HepG2 (cell line): ENCODE data around the gene ACTL8. TPM values are rescaled to one million over a fixed set of nuclear protein-coding genes. Genes with fewer than 3 reads are reported as not detected.

Experiments used
- ATAC-seq: fragments of 200-7000 bp; cut with Tn5 transposase; 3 replicates; pipeline ENCODE4 v1.9.1; 2020; ENCODE audit warnings: mild to moderate bottlenecking, moderate library complexity
- BruUV-seq: library from RNA; stranded (reverse); fragments of 400-500 nt; replicated peaks from 2 replicates; lab custom pipeline; 2021; lab: Mats Ljungman, UMichigan
- CTCF ChIA-PET: fragments of 300-600 bp; formaldehyde crosslinking; extraction: SDS; loops from one replicate; lab custom pipeline; 2021; ENCODE audit warnings: low total read pairs, inconsistent platforms, low intra/inter-chr PET ratio; lab: Yijun Ruan, JAX
- POLR2A ChIA-PET: fragments of 350-600 bp; sonication (Branson Sonifier 250); formaldehyde crosslinking; loops from one replicate; lab custom pipeline; 2020; ENCODE audit warnings: antibody characterized with exemption, inconsistent platforms; lab: Yijun Ruan, JAX
- DNase-seq: peaks from one replicate; pipeline ENCODE4 v3.0.0-alpha.2; 2015; ENCODE audit warnings: low spot score
- FAIRE-seq: peaks from 3 replicates; lab custom pipeline; 2011; peaks lifted over from hg19 to GRCh38; lab: Jason Lieb, UNC
- H2AFZ ChIP-seq: one replicate; pipeline ENCODE4 v1.6.1; 2011; ENCODE audit warnings: low read length, inconsistent platforms
- H3K27ac ChIP-seq: fragments of 300-600 bp; 3 replicates; pipeline ENCODE4 v1.8.0; 2011; ENCODE audit warnings: mixed run types, mild to moderate bottlenecking, mixed read lengths, low read length, inconsistent platforms; ENCODE audit not compliant: insufficient read depth; ENCODE audit errors: extremely low read length
- H3K27me3 ChIP-seq, 2 experiments: fragments of 200-600 bp in 1 of 2; 2 replicates in 1 of 2; 3 replicates in 1 of 2; pipeline versions ENCODE4 v1.6.0 to v1.8.0; 2011; ENCODE audit warnings: low read length in 2 of 2, mild to moderate bottlenecking in 2 of 2, moderate library complexity in 2 of 2, inconsistent platforms in 1 of 2; ENCODE audit not compliant: insufficient read depth in 2 of 2, control insufficient read depth in 1 of 2
- H3K36me3 ChIP-seq, 2 experiments: fragments of 200-600 bp in 1 of 2; replicated peaks in 1 of 2; 2 replicates in 1 of 2; 3 replicates in 1 of 2; pipeline versions ENCODE4 v1.5.1 to v1.8.0; 2011; ENCODE audit warnings: low read length in 2 of 2, inconsistent platforms in 1 of 2; ENCODE audit not compliant: insufficient read depth in 2 of 2, control insufficient read depth in 1 of 2
- H3K4me1 ChIP-seq: 2 replicates; pipeline ENCODE4 v1.5.1; 2012; ENCODE audit warnings: low read length, inconsistent platforms; ENCODE audit not compliant: insufficient read depth
- H3K4me2 ChIP-seq: 2 replicates; pipeline ENCODE4 v1.6.0; 2011; ENCODE audit warnings: low read depth, low read length, inconsistent platforms
- H3K4me3 ChIP-seq, 3 experiments: fragments of 200-600 bp in 1 of 3; sonication (generic), shearing (Covaris generic) in 1 of 3; replicated peaks in 1 of 3; 2 replicates each; pipeline ENCODE4 v1.5.1; 2011 to 2016; ENCODE audit warnings: low read length in 3 of 3, inconsistent platforms in 2 of 3, low read depth in 2 of 3, mild to moderate bottlenecking in 2 of 3, control low read depth in 1 of 3, mixed read lengths in 1 of 3; ENCODE audit not compliant: insufficient read depth in 1 of 3
- H3K79me2 ChIP-seq: one replicate; pipeline ENCODE4 v1.6.1; 2011; ENCODE audit warnings: low read length, inconsistent platforms; ENCODE audit not compliant: insufficient read depth
- H3K9ac ChIP-seq: 2 replicates; pipeline ENCODE4 v1.6.0; 2011; ENCODE audit warnings: mild to moderate bottlenecking, low read depth, low read length, inconsistent platforms; ENCODE audit not compliant: insufficient read depth
- H3K9me3 ChIP-seq: 2 replicates; pipeline ENCODE4 v1.5.1; 2012; ENCODE audit warnings: mild to moderate bottlenecking, low read length
- H4K20me1 ChIP-seq: 2 replicates; pipeline ENCODE4 v1.6.0; 2011; ENCODE audit warnings: inconsistent platforms, mild to moderate bottlenecking, low read length, moderate library complexity; ENCODE audit not compliant: insufficient read depth
- CC2D1A ChIP-seq: sonication (generic); formaldehyde crosslinking; IDR thresholded peaks from 2 replicates; pipeline ENCODE4 v1.8.1; 2023; ENCODE audit warnings: mild to moderate bottlenecking, missing genetic modification reagents
- CHCHD3 ChIP-seq: sonication (generic); formaldehyde crosslinking; IDR thresholded peaks from 2 replicates; pipeline ENCODE4 v1.8.0; 2022; ENCODE audit warnings: mild to moderate bottlenecking, missing genetic modification reagents, moderate library complexity
- NFKBIZ ChIP-seq: IDR thresholded peaks from 2 replicates; pipeline ENCODE4 v1.6.1; 2018; ENCODE audit warnings: missing genetic modification reagents, missing compliant biosample characterization
- PRPF4 ChIP-seq: fragments of 200-400 bp; formaldehyde crosslinking; IDR thresholded peaks from 2 replicates; pipeline ENCODE4 v1.6.1; 2016; ENCODE audit warnings: low read length, low read depth; ENCODE audit not compliant: poor library complexity, severe bottlenecking
- SCMH1 ChIP-seq: sonication (generic); formaldehyde crosslinking; IDR thresholded peaks from 2 replicates; pipeline ENCODE4 v1.9.0; 2021; ENCODE audit warnings: missing genetic modification reagents, mild to moderate bottlenecking, borderline replicate concordance
- SRY ChIP-seq: sonication (generic); formaldehyde crosslinking; IDR thresholded peaks from 2 replicates; pipeline ENCODE4 v1.8.0; 2022; ENCODE audit warnings: mild to moderate bottlenecking, missing genetic modification reagents
- SUZ12 ChIP-seq: fragments of 150-350 bp; IDR thresholded peaks from 2 replicates; pipeline ENCODE4 v1.6.1; 2014; ENCODE audit warnings: low read depth, low read length
- TFDP1 ChIP-seq: IDR thresholded peaks from 2 replicates; pipeline ENCODE4 v1.6.1; 2016; ENCODE audit warnings: missing compliant biosample characterization, missing genetic modification reagents, borderline replicate concordance
- ZNF687 ChIP-seq: sonication (generic); formaldehyde crosslinking; IDR thresholded peaks from 2 replicates; pipeline ENCODE4 v1.5.1; 2020; ENCODE audit warnings: mild to moderate bottlenecking, missing genetic modification reagents, moderate library complexity
- ZXDC ChIP-seq: sonication (generic); formaldehyde crosslinking; IDR thresholded peaks from 2 replicates; pipeline ENCODE4 v1.5.0; 2020; ENCODE audit warnings: mild to moderate bottlenecking, missing genetic modification reagents
- WGBS: methylation state at CpG from one replicate; pipeline ENCODE4 v1.1.6; 2017; ENCODE audit warnings: low lambda C conversion rate; 5-methylcytosine and 5-hydroxymethylcytosine counted together
- in situ Hi-C: cut with HindIII; loops from 2 replicates; pipeline ENCODE4 v1.10.0; 2017; ENCODE audit warnings: low pct_unique_long_range_greater_than_20kb; ENCODE audit not compliant: extremely low pct_ligation_motif_present
- intact Hi-C: fragments of 100-400 bp; cut with micrococcal nuclease; formaldehyde crosslinking; loops from one replicate; pipeline ENCODE4 v1.10.0; 2022; ENCODE audit not compliant: unreplicated experiment
- polyA plus RNA-seq, 8 experiments: library from polyadenylated mRNA; depleted of rRNA in 3 of 8; stranded (reverse) in 7 of 8; unstranded in 1 of 8; fragments of >200 nt; fragmentation: Illumina TruSeq in 4 of 8; extraction: Trizol in 4 of 8; gene quantifications; 2 replicates each; pipeline versions ENCODE4 v1.2.1 to v1.2.3, GENCODE V29; 2011 to 2016; ENCODE audit warnings: low read depth in 4 of 8, missing spikeins in 1 of 8, mixed read lengths in 1 of 8; ENCODE audit not compliant: insufficient read depth in 1 of 8
- total RNA-seq, 5 experiments: library from RNA; depleted of rRNA; stranded (reverse); fragments of >200 nt; fragmentation: Illumina TruSeq; extraction: Trizol; gene quantifications; 2 replicates each; pipeline ENCODE4 v1.2.3, GENCODE V29; 2016; ENCODE audit warnings: low read depth in 1 of 5
- TF ChIP-seq, protein P1 (sequence below): sonication (generic); formaldehyde crosslinking; IDR thresholded peaks from 2 replicates; pipeline ENCODE4 v1.5.0; 2020; ENCODE audit warnings: missing genetic modification reagents
- TF ChIP-seq, protein P2 (sequence below): sonication (generic); formaldehyde crosslinking; IDR thresholded peaks from 2 replicates; pipeline ENCODE4 v1.4.0; 2020; ENCODE audit warnings: low read depth, mild to moderate bottlenecking, missing genetic modification reagents

ACTL8 gene
- total and polyA plus RNA-seq, 2 of the 13 experiments (the other 11 are each of a cell fraction or from before 2014, with no cell fraction given), result 0.09 to 0.64 TPM

DNA sequence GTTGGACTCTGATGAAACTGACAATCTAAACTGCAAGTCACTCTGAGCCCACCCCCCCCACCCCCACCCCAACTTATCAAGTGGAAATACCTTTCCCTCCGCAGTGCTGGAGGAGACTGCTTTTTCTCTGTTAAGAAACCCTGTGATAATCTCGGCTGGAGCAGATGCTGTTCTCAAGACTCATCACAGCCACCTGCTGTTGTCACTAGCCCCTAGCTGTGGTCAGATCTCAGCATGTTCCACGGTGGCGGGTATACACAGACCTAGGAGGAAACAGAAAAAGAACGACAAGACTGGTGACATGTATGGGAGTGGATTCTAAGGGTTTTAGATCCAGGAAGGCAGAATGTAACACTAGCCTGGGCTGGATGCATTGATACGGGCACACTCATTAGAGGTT, 2.3 kb downstream of the ACTL8 start (continued):
- TF ChIP-seq SRY (CRISPR knock-in tag), result no peak
- no peak for TF ChIP-seq PRPF4

DNA sequence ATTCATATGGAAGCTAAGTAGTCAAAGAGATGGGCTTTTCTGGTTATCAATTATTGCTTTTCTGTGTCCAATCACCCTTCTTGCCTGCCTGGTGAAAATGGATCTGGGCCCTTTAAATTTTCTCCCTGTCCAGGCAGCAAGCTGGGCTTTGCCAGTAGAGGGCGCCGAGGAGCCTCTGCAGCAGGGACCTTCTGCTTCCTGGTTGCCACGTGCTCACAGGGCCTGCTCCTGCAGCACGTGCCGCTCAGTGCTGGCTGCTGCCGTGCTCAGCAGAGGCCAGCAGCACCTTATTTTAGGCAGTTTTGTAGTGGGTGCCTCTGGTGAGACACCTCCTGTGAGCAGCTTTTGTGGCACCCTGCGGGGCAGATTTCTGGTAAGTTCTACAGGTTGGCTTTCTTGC, 4.0 kb downstream of the ACTL8 start:
- ATAC-seq (no peak), FAIRE-seq (no peak), DNase-seq (peak; percentile 13)
- in situ Hi-C loops, result no loop called here
- Histone ChIP-seq H3K27me3 (peaks cover 5 to 19% of the 10 kb centered on the region in 2 experiments; a peak in 4 of 5 replicates), H3K27ac (no peak overlapping the region), H3K9me3 (peaks cover 38% of the 10 kb centered on the region), H3K79me2 (no peaks in the 10 kb centered on the region), H4K20me1 (no peaks in the 10 kb centered on the region), H3K4me1 (no peaks in the 10 kb centered on the region), H3K36me3 (no peaks in the 10 kb centered on the region), H2AFZ (no peak overlapping the region), H3K4me2 (no peak overlapping the region), H3K9ac (no peak overlapping the region), H3K4me3 (no peak overlapping the region)
- POLR2A ChIA-PET, result no interaction called here
- intact Hi-C loops, result no loop called here
- WGBS, result 57% methylated on average over 1 of the region's 7 CpGs
- CTCF ChIA-PET, result no interaction called here
- BruUV-seq, result no TSS peak
- TF ChIP-seq SUZ12, result no peak
- peak; percentile 59; the same call in 1 of the 2 replicates for TF ChIP-seq TFDP1
- TF ChIP-seq ZXDC (CRISPR knock-in tag), result 0 out of 2 replicates have a peak, but pooled peaks have one; percentile 34
- TF ChIP-seq SCMH1, result no peak
- TF ChIP-seq CHCHD3 (CRISPR knock-in tag), result no peak
- TF ChIP-seq, protein P1, sequence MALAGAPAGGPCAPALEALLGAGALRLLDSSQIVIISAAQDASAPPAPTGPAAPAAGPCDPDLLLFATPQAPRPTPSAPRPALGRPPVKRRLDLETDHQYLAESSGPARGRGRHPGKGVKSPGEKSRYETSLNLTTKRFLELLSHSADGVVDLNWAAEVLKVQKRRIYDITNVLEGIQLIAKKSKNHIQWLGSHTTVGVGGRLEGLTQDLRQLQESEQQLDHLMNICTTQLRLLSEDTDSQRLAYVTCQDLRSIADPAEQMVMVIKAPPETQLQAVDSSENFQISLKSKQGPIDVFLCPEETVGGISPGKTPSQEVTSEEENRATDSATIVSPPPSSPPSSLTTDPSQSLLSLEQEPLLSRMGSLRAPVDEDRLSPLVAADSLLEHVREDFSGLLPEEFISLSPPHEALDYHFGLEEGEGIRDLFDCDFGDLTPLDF, result no peak
- TF ChIP-seq, protein P2, sequence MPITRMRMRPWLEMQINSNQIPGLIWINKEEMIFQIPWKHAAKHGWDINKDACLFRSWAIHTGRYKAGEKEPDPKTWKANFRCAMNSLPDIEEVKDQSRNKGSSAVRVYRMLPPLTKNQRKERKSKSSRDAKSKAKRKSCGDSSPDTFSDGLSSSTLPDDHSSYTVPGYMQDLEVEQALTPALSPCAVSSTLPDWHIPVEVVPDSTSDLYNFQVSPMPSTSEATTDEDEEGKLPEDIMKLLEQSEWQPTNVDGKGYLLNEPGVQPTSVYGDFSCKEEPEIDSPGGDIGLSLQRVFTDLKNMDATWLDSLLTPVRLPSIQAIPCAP, result no peak
- no peak for TF ChIP-seq NFKBIZ (CRISPR knock-in tag)
- no peak for TF ChIP-seq CC2D1A (CRISPR knock-in tag)
- peak; percentile 36; the same call in 1 of the 2 replicates for TF ChIP-seq ZNF687
